HG03432 (cell line): ENCODE data around the gene SRC.

Experiments
- ATAC-seq: cut with Tn5 transposase; IDR thresholded peaks from one replicate; pipeline ENCODE4 v1.9.1; 2021; ENCODE audit warnings: mild to moderate bottlenecking, moderate library complexity; ENCODE audit not compliant: unreplicated experiment

Gene SRC

DNA sequence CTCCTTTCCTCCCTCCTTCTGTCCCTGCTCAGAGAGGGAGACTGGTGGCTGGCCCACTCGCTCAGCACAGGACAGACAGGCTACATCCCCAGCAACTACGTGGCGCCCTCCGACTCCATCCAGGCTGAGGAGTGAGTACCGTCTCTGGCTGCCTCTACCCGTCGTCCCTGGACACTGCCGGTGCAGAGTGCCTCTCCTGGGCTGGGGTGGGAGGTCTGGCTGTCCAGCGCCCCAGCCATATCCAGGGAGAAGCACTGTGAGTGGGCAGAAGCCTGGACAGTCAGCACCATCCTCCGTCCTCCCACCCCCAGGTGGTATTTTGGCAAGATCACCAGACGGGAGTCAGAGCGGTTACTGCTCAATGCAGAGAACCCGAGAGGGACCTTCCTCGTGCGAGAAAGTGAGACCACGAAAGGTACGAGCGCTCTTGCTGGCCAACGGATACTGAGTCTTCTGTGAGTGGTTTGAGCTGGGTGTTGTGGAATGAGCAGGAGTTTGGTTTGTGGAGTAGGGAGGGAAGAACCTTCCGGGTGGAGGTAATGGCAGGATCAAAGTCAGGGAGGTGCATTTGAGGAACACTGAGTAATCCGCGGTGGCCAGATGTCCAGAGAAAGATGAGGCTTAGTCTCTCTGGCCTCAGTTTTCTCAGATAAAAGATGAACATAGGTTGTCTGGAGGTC, 48.1 kb downstream of the SRC start:
- ATAC-seq = no peak

GRCh38 chr20:37394543-37395409, 48.8 kb downstream of the SRC start:
- no peak for ATAC-seq

- no peak for ATAC-seq
Measured at GRCh38 chr20:37395410-37395797, 49.5 kb downstream of the SRC start.

DNA sequence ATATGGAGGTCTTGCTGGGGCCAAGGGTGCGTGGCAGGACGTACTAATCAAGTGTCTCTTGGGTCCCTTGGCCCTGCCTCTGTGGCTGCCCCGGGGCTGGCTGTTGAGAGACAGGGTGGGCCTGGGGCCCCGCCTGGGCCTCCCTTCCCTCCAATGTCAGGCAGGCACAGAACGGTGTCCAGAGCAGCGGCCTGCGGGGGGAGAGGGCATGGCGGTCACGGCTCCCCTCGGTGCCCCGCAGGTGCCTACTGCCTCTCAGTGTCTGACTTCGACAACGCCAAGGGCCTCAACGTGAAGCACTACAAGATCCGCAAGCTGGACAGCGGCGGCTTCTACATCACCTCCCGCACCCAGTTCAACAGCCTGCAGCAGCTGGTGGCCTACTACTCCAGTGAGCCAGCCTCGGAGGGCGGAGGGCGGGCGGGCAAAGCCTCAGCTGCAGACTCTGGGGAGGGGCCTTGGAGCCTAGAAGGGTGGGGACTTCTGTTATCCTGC, 50.0 kb downstream of the SRC start:
- no peak for ATAC-seq

DNA sequence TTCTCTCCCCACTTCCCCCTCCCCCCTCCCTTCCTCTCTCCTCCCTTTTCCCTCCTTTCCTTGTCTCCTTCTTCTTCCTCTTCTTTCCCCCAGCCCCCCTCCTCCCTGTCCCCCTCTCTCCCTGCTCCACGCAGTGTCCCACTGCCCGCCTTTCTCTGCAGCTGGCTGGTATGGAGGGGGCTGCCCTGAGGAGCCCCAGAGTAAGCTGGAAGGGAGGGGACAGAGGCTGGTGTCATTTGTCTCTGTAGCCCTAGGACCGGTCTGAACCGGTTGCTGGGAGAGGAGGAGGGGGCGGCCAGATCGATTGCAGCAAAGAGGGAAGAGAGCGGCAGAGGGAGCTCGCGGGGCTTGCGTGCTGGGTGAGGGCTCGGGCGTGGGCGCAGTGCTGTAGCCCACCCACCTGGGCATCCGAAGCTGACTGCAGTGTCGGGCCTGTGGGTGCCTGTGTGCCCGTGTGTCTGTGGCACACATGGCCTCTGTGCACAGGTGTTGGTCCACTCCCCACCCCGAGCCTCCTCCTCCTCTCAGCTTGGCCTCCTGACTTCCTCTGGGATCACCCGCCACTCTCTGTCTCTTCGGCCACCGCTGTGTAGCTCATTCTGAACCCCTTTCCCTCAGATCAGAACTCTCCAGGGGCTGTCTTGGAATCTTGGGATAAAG, 50.6 kb downstream of the SRC start:
- no peak for ATAC-seq

GRCh38 chr20:37397076-37397953, 51.4 kb downstream of the SRC start:
- no peak for ATAC-seq

- ATAC-seq = no peak
Measured at GRCh38 chr20:37397954-37398749, 52.2 kb downstream of the SRC start.

GRCh38 chr20:37398750-37399621, 53.0 kb downstream of the SRC start:
- no peak for ATAC-seq

DNA sequence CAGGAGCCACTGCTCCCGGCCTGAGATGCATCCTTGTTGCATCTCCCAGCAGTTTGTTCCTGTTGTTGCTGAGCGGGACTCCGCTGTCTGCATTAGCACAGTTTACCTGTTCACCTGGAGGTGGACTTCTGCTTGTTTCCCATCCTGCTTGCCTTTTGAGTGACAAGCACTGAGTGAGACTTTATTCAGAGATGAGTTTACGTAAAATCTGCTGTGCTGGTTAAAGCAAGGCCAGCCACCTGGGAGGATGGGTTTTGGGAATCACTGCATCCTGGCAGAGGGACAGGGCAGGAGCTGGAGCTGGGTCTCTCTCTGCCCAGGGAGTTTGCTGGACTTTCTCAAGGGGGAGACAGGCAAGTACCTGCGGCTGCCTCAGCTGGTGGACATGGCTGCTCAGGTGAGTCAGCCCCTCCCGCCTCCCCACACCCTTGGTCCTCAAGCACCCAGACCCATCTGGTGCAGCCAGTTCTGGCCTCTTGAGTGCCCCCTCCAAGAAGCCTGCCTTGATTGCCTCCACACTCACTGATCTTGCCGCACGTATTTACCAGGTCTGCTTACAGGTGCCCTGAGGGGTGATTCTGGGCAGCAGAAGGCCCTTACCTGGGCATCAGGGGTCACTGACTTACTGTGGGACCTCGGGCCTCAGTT, 55.5 kb downstream of the SRC start:
- ATAC-seq = no peak

DNA sequence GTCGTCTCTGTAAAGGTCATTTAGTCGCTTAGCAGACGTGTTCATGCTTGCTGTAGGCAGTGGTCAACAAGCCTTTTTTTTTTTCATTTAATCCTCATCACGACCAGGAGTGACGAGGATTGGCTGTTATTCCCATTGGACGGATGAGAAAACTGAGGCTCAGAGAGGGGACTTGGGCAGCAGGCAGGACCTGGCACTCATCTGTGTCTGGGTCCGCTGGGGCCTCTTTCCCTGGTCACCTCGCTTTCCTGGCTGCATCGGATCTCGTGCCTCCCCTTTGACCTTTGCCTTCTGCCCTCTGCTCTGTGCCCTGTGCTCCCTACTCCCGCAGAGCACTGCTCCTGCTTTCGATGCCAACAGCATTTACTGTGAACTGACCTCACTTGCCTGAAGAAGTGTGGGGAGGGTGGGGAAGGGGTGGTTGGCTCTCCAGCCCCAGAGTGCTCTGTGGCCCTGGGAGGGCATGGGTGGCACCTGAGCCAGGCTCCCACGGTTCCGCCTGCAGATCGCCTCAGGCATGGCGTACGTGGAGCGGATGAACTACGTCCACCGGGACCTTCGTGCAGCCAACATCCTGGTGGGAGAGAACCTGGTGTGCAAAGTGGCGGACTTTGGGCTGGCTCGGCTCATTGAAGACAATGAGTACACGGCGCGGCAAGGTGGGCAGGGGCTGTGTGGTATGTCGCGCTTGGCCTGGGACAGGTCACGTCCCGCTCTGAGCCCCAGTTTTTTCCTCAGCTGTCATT, 56.2 kb downstream of the SRC start:
- no peak for ATAC-seq

GRCh38 chr20:37403107-37404033, 57.4 kb downstream of the SRC start:
- ATAC-seq = no peak

DNA sequence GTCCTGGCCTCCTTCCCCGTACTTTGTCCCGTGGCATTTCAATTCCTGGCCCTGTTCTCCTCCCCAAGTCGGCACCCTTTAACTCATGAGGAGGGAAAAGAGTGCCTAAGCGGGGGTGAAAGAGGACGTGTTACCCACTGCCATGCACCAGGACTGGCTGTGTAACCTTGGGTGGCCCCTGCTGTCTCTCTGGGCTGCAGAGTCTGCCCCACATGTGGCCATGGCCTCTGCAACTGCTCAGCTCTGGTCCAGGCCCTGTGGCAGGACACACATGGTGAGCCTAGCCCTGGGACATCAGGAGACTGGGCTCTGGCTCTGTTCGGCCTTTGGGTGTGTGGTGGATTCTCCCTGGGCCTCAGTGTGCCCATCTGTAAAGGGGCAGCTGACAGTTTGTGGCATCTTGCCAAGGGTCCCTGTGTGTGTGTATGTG, 58.5 kb downstream of the SRC start:
- no peak for ATAC-seq

DNA sequence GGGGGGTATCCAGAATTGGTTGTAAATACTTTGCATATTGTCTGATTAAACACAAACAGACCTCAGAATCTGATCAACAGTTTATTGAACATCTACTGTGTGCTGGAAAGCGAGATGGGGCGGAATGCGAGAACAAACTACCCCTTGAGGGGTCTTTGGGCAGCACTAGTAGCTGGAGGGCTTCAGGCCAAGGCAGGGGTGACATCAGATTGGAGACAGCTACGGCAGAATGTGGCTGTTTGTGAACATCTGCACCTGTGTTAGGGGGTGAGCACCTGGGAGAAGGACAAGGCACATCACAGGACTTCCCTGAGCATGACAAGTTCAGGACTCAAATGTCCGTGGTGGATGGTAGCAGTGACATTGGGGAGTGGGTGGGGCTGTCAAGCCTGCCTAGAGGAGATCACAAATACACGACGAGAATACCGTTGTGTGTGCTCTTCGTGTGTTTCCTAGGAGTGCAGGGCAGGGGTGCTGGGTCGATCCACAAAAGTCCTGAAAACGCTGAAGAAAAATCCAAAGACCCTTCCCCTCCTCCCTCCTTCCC, 59.5 kb downstream of the SRC start:
- no peak for ATAC-seq

- no peak for ATAC-seq
Measured at GRCh38 chr20:37406010-37406998, 60.4 kb downstream of the SRC start.

DNA sequence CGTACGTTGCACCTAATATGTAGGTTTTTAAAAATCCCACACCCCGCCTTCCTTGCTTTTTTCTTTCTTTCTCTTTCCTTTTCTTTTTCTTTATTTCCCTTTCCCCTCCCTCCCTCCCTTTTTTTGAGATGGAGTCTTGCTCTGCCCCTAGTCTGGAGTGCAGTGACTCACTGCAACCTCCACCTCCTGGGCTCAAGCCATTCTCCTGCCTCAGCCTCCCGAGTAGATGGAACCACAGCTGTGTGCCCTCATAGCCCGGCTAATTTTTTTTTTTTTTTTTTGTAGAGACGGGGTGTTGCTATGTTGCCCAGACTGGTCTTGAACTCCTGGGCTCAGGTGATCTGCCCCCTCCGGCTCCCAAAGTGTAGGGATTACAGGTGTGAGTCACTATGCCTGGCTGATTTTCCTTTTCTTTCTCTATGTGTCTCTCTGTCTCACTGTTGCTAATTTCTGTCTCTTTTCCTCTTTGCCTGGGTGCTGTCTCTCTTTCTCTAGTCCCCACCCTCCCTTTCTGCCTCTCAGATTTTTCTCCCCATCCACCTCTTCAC, 61.2 kb downstream of the SRC start:
- no peak for ATAC-seq
